Measurements from ENCODE around the gene CELA1. TPM values are rescaled to one million over a fixed set of nuclear protein-coding genes. Genes with fewer than 3 reads are reported as not detected.

CELA1 gene
- total and polyA plus RNA-seq, 2 experiments from 2014 or later = not detected

DNA sequence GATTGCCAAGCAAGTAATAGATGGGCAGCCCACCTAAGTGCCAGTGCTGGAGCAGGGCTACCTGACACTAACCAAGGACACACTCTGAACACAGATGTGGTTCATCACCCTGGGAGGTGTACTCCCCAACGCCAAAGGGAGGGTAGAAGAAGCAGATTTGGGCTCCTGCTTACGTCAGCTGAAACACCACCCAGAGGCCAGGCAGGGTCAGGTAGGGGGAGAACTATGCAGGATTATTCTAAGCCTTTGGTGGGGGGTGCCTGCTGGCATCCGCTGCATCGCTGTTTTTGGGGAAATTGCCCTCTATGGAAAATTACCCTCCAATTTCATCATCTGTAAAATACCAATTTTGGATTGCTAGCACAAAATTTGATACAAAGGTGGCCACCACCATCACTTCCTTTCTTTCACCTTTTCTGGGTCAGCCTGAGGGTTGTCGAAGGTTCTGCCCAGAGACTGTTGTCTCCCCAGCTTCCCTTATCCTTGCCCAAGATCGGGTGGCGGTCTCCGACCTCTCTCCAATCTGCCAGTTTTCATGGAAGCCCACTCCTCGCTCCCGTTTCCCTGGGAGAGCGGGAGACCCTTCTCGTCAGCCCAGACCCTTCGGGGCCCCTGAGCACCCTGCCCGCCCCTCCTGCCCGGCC, 23.0 kb downstream of the CELA1 start:
- Histone ChIP-seq H3K4me1 (ENCODE audit: insufficient read depth) (peaks cover 24% of the 10 kb centered on the region), H3K27me3 (replicated peaks; ENCODE audit: insufficient read depth) (no peaks in the 10 kb centered on the region), H3K4me2 (ENCODE audit: unreplicated experiment) (no peak overlapping the region), H3K9ac (no peak overlapping the region), H3K79me2 (ENCODE audit: insufficient read depth) (no peaks in the 10 kb centered on the region), H3K9me2 (ENCODE audit: insufficient read depth) (no peaks in the 10 kb centered on the region), H4K20me1 (ENCODE audit: insufficient read depth) (no peaks in the 10 kb centered on the region), H3K9me3 (ENCODE audit: low read depth) (no peaks in the 10 kb centered on the region), H3K36me3 (ENCODE audit: low read depth) (no peaks in the 10 kb centered on the region), H3F3A (ENCODE audit: insufficient read depth) (peaks cover 19% of the 10 kb centered on the region), H2AFZ (no peak overlapping the region), H3K4me3 (no peak overlapping the region), H3K27ac (no peak overlapping the region)
- TF ChIP-seq EZH2phosphoT487 (IDR thresholded peaks at IDR 0.05; ENCODE audit: insufficient read depth, low read depth) (no peak), EZH2 (IDR thresholded peaks at IDR 0.05; ENCODE audit: insufficient read depth, poor library complexity, severe bottlenecking) (no peak)
- DNase-seq = no peak
- 92 to 93% methylated on average over 14 to 15 of the region's 15 CpGs for WGBS, 2 experiments (ENCODE audit: low coverage in 1 of 2, low lambda C conversion rate in 2 of 2, missing lambda C conversion rate in 2 of 2)
- in situ Hi-C loops (cut with MboI) = no loop called here

- H3K4me2 ChIP-seq (ENCODE audit: unreplicated experiment) = no peak overlapping the region
- no peaks in the 10 kb centered on the region for H3K9me2 ChIP-seq (ENCODE audit: insufficient read depth)
- no peak overlapping the region for H3K27ac ChIP-seq
- no peaks in the 10 kb centered on the region for H3K27me3 ChIP-seq (replicated peaks; ENCODE audit: insufficient read depth)
- H3K79me2 ChIP-seq (ENCODE audit: insufficient read depth) = no peaks in the 10 kb centered on the region
- no peak for DNase-seq
- peaks cover 22% of the 10 kb centered on the region for H3K4me1 ChIP-seq (ENCODE audit: insufficient read depth)
- no peak overlapping the region for H3K9ac ChIP-seq
- H3F3A ChIP-seq (ENCODE audit: insufficient read depth) = peaks cover 15% of the 10 kb centered on the region
- H3K4me3 ChIP-seq = no peak overlapping the region
- no peaks in the 10 kb centered on the region for H3K9me3 ChIP-seq (ENCODE audit: low read depth)
- H2AFZ ChIP-seq = no peak overlapping the region
- TF ChIP-seq EZH2phosphoT487 (IDR thresholded peaks at IDR 0.05; ENCODE audit: insufficient read depth, low read depth) (no peak), EZH2 (IDR thresholded peaks at IDR 0.05; ENCODE audit: insufficient read depth, poor library complexity, severe bottlenecking) (no peak)
- no peaks in the 10 kb centered on the region for H4K20me1 ChIP-seq (ENCODE audit: insufficient read depth)
- 85 to 86% methylated on average over 5 of the region's 5 CpGs for WGBS, 2 experiments (ENCODE audit: low coverage in 1 of 2, low lambda C conversion rate in 2 of 2, missing lambda C conversion rate in 2 of 2)
- in situ Hi-C loops (cut with MboI) = no loop called here
- H3K36me3 ChIP-seq (ENCODE audit: low read depth) = no peaks in the 10 kb centered on the region
Measured at GRCh38 chr12:51322452-51322851, 24.0 kb downstream of the CELA1 start.

GRCh38 chr12:51321882-51322281, 24.6 kb downstream of the CELA1 start:
- WGBS, 2 experiments (ENCODE audit: low coverage in 1 of 2, low lambda C conversion rate in 2 of 2, missing lambda C conversion rate in 2 of 2) = 89 to 95% methylated on average over 3 of the region's 3 CpGs
- H3K4me2 ChIP-seq (ENCODE audit: unreplicated experiment) = no peak overlapping the region
- no peaks in the 10 kb centered on the region for H3K9me2 ChIP-seq (ENCODE audit: insufficient read depth)
- no peaks in the 10 kb centered on the region for H3K9me3 ChIP-seq (ENCODE audit: low read depth)
- peaks cover 9% of the 10 kb centered on the region for H3F3A ChIP-seq (ENCODE audit: insufficient read depth)
- TF ChIP-seq EZH2phosphoT487 (IDR thresholded peaks at IDR 0.05; ENCODE audit: insufficient read depth, low read depth) = no peak
- H3K27ac ChIP-seq = no peak overlapping the region
- DNase-seq = no peak
- H4K20me1 ChIP-seq (ENCODE audit: insufficient read depth) = no peaks in the 10 kb centered on the region
- H2AFZ ChIP-seq = no peak overlapping the region
- in situ Hi-C loops (cut with MboI) = no loop called here
- H3K79me2 ChIP-seq (ENCODE audit: insufficient read depth) = no peaks in the 10 kb centered on the region
- H3K9ac ChIP-seq = no peak overlapping the region
- no peaks in the 10 kb centered on the region for H3K36me3 ChIP-seq (ENCODE audit: low read depth)
- no peaks in the 10 kb centered on the region for H3K27me3 ChIP-seq (replicated peaks; ENCODE audit: insufficient read depth)
- H3K4me3 ChIP-seq = no peak overlapping the region
- peaks cover 17% of the 10 kb centered on the region for H3K4me1 ChIP-seq (ENCODE audit: insufficient read depth)

- no peak overlapping the region for H3K27ac ChIP-seq
- no peaks in the 10 kb centered on the region for H3K9me3 ChIP-seq (ENCODE audit: low read depth)
- TF ChIP-seq EZH2phosphoT487 (IDR thresholded peaks at IDR 0.05; ENCODE audit: insufficient read depth, low read depth) (no peak), EZH2 (IDR thresholded peaks at IDR 0.05; ENCODE audit: insufficient read depth, poor library complexity, severe bottlenecking) (no peak)
- peak overlapping the region; percentile 34 for H3K4me2 ChIP-seq (ENCODE audit: unreplicated experiment)
- no peaks in the 10 kb centered on the region for H3K27me3 ChIP-seq (replicated peaks; ENCODE audit: insufficient read depth)
- H4K20me1 ChIP-seq (ENCODE audit: insufficient read depth) = no peaks in the 10 kb centered on the region
- 3 to 5% methylated on average over 3 of the region's 3 CpGs for WGBS, 2 experiments (ENCODE audit: low coverage in 1 of 2, low lambda C conversion rate in 2 of 2, missing lambda C conversion rate in 2 of 2)
- H3K4me1 ChIP-seq (ENCODE audit: insufficient read depth) = peaks cover 9% of the 10 kb centered on the region
- H3F3A ChIP-seq (ENCODE audit: insufficient read depth) = no peaks in the 10 kb centered on the region
- H3K4me3 ChIP-seq = no peak overlapping the region
- H3K9ac ChIP-seq = no peak overlapping the region
- H3K36me3 ChIP-seq (ENCODE audit: low read depth) = no peaks in the 10 kb centered on the region
- peak overlapping the region; percentile 71 for H2AFZ ChIP-seq
- in situ Hi-C loops (cut with MboI) = no loop called here
- no peaks in the 10 kb centered on the region for H3K9me2 ChIP-seq (ENCODE audit: insufficient read depth)
- peak; percentile 25 for DNase-seq
- H3K79me2 ChIP-seq (ENCODE audit: insufficient read depth) = no peaks in the 10 kb centered on the region
Measured at GRCh38 chr12:51320695-51321320, 25.7 kb downstream of the CELA1 start.
